CD4-positive, alpha-beta T cell treated with Interleukin-15 for 1 hour (primary cell): Measurements from ENCODE around the gene PLA2G4F.

Experiments
- DNase-seq: peaks from one replicate; pipeline ENCODE4 v3.0.0-alpha.2; 2020

PLA2G4F gene

GRCh38 chr15:42145546-42146455 lies 10.6 kb downstream of the PLA2G4F start:
- DNase-seq, result no peak

GRCh38 chr15:42144841-42145375 lies 11.5 kb downstream of the PLA2G4F start:
- no peak for DNase-seq

GRCh38 chr15:42143866-42144625 lies 12.4 kb downstream of the PLA2G4F start:
- DNase-seq, result no peak

- DNase-seq, result no peak
Observed at GRCh38 chr15:42143356-42143755, 13.1 kb downstream of the PLA2G4F start.

GRCh38 chr15:42141795-42142667 lies 14.4 kb downstream of the PLA2G4F start:
- DNase-seq, result no peak

- no peak for DNase-seq
Observed at GRCh38 chr15:42141246-42141645, 15.2 kb downstream of the PLA2G4F start.

- no peak for DNase-seq
Observed at GRCh38 chr15:42140383-42141070, 15.9 kb downstream of the PLA2G4F start.

- DNase-seq, result no peak
Observed at GRCh38 chr15:42139596-42139995, 16.8 kb downstream of the PLA2G4F start.

- no peak for DNase-seq
Observed at GRCh38 chr15:42138968-42139386, 17.5 kb downstream of the PLA2G4F start.

- no peak for DNase-seq
Observed at GRCh38 chr15:42138411-42138810, 18.0 kb downstream of the PLA2G4F start.

GRCh38 chr15:42137461-42138261 lies 18.8 kb downstream of the PLA2G4F start:
- no peak for DNase-seq

- no peak for DNase-seq
Observed at GRCh38 chr15:42136513-42136912, 19.9 kb downstream of the PLA2G4F start.

GRCh38 chr15:42135351-42135750 lies 21.1 kb downstream of the PLA2G4F start:
- DNase-seq, result no peak

GRCh38 chr15:42134617-42135245 lies 21.7 kb downstream of the PLA2G4F start:
- no peak for DNase-seq

GRCh38 chr15:42133886-42134502 lies 22.4 kb downstream of the PLA2G4F start:
- peak; percentile 46 for DNase-seq

- no peak for DNase-seq
Observed at GRCh38 chr15:42133356-42133755, 23.1 kb downstream of the PLA2G4F start.

GRCh38 chr15:42131826-42132806 lies 24.3 kb downstream of the PLA2G4F start:
- DNase-seq, result no peak

GRCh38 chr15:42131006-42131405 lies 25.4 kb downstream of the PLA2G4F start:
- DNase-seq, result no peak
